Measurements from ENCODE around the gene HCK.

DNA sequence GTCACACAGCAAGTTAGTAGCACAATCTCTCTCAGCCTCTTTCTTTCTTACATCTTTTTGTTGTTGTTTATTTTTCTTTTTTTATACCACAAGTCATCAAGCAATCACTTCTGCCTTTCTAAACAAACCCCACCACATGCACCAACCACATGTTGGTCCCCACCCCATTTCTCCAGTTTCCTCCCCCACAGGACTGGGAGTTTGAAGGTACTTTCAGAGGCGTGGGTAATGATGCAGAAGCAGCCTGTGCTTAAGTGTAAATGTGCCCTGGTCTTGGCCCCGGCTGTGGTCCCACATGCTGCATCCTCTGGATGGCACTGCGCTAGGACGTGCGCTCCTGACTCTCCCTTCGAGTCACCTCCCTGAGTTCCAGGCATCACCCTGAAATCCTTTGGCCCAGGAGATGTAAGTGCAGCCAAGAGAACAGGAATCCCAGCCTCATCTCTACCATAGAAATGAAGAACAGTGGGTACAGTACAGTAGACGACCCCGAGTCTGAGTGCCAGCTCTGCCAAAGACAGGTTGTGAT, 5.7 kb downstream of the HCK start:
- TF ChIP-seq, protein P1, sequence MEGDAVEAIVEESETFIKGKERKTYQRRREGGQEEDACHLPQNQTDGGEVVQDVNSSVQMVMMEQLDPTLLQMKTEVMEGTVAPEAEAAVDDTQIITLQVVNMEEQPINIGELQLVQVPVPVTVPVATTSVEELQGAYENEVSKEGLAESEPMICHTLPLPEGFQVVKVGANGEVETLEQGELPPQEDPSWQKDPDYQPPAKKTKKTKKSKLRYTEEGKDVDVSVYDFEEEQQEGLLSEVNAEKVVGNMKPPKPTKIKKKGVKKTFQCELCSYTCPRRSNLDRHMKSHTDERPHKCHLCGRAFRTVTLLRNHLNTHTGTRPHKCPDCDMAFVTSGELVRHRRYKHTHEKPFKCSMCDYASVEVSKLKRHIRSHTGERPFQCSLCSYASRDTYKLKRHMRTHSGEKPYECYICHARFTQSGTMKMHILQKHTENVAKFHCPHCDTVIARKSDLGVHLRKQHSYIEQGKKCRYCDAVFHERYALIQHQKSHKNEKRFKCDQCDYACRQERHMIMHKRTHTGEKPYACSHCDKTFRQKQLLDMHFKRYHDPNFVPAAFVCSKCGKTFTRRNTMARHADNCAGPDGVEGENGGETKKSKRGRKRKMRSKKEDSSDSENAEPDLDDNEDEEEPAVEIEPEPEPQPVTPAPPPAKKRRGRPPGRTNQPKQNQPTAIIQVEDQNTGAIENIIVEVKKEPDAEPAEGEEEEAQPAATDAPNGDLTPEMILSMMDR (IDR thresholded peaks at IDR 0.05) = no peak
- TF ChIP-seq POLR2A (IDR thresholded peaks at IDR 0.05) = no peak

All from Peyer's patch (tissue), 4 donors.